ENCODE measurements around the gene MAGED4.
"Not testable (repeated sequence)": the region's sequence is repeated elsewhere in the genome, so short reads cannot be mapped to it uniquely, and the experiment has no call there.

The MAGED4 gene

GRCh38 chrX:52184440-52185077 is at the start of gene MAGED4:
Gene MAGED4 (plus strand): TSS chrX:52184888. CDS start chrX:52185923, 1,035 bp downstream.
- not testable (repeated sequence) for DNase-seq

GRCh38 chrX:52138830-52139544 is 45.7 kb upstream of the MAGED4 start:
- no peak for DNase-seq

- no peak for DNase-seq
Measured at GRCh38 chrX:52139545-52139895, 45.2 kb upstream of the MAGED4 start.

GRCh38 chrX:52140020-52140419 is 44.7 kb upstream of the MAGED4 start:
- no peak for DNase-seq

- DNase-seq: not testable (repeated sequence)
Measured at GRCh38 chrX:52150667-52151066, 34.0 kb upstream of the MAGED4 start.

GRCh38 chrX:52160140-52160539 is 24.5 kb upstream of the MAGED4 start:
- DNase-seq: not testable (repeated sequence)

GRCh38 chrX:52166840-52167239 is 17.8 kb upstream of the MAGED4 start:
- DNase-seq: no peak

- DNase-seq: not testable (repeated sequence)
Measured at GRCh38 chrX:52171055-52171454, 13.6 kb upstream of the MAGED4 start.

- not testable (repeated sequence) for DNase-seq
Measured at GRCh38 chrX:52185078-52185453, 378 bp downstream of the MAGED4 start.

GRCh38 chrX:52211405-52211804 is 26.7 kb downstream of the MAGED4 start:
- not testable (repeated sequence) for DNase-seq

GRCh38 chrX:52213276-52213675 is 28.6 kb downstream of the MAGED4 start:
- DNase-seq: no peak

GRCh38 chrX:52216541-52216940 is 31.9 kb downstream of the MAGED4 start:
- DNase-seq: no peak

GRCh38 chrX:52217494-52218160 is 32.9 kb downstream of the MAGED4 start:
- DNase-seq: no peak

GRCh38 chrX:52220936-52221335 is 36.2 kb downstream of the MAGED4 start:
- DNase-seq: no peak

Measured in activated CD4-positive, alpha-beta T cell treated with anti-CD3 and anti-CD28 coated beads, Interleukin-2, Interleukin-6, amounts not matched to agents 100 ng/mL and 50 ng/mL, durations not matched to agents 16 hours and 8 hours (primary cell).